OCI-LY1 (cell line): ENCODE results near the gene RABGAP1L.

Experiments
- H2AFZ ChIP-seq: fragments of 200-600 bp; sonication (generic), shearing (Covaris generic); 2 replicates; pipeline ENCODE4 v1.6.0; 2014; ENCODE audit warnings: antibody characterized with exemption, mild to moderate bottlenecking, low read length
- H3F3A ChIP-seq: fragments of 200-600 bp; sonication (generic), shearing (Covaris generic); 2 replicates; pipeline ENCODE4 v1.6.0; 2014; ENCODE audit warnings: mild to moderate bottlenecking, antibody characterized with exemption, low read length, moderate library complexity; ENCODE audit not compliant: insufficient read depth
- H3K27ac ChIP-seq: fragments of 200-600 bp; sonication (generic); 2 replicates; pipeline ENCODE4 v1.5.1; 2014; ENCODE audit warnings: low read length, mixed run types, mild to moderate bottlenecking, low read depth; ENCODE audit not compliant: poor library complexity, severe bottlenecking
- H3K27me3 ChIP-seq: fragments of 200-600 bp; sonication (generic); 2 replicates; pipeline ENCODE4 v1.6.0; 2014; ENCODE audit warnings: antibody characterized with exemption, mild to moderate bottlenecking, low read length, moderate library complexity; ENCODE audit not compliant: insufficient read depth
- H3K36me3 ChIP-seq: fragments of 200-600 bp; sonication (generic); 2 replicates; pipeline ENCODE4 v1.6.1; 2014; ENCODE audit warnings: mild to moderate bottlenecking, antibody characterized with exemption, low read length, moderate library complexity, mixed read lengths; ENCODE audit not compliant: insufficient read depth
- H3K4me1 ChIP-seq: fragments of 200-600 bp; sonication (generic); 2 replicates; pipeline ENCODE4 v1.5.1; 2014; ENCODE audit warnings: mild to moderate bottlenecking, low read length, moderate library complexity; ENCODE audit not compliant: insufficient read depth, severe bottlenecking
- H3K4me2 ChIP-seq: fragments of 200-600 bp; sonication (generic), shearing (Covaris generic); 2 replicates; pipeline ENCODE4 v1.6.1; 2014; ENCODE audit warnings: low read length
- H3K4me3 ChIP-seq: fragments of 200-600 bp; sonication (generic); 2 replicates; pipeline ENCODE4 v1.5.1; 2014; ENCODE audit warnings: low read length, low read depth, mild to moderate bottlenecking, mixed read lengths; ENCODE audit not compliant: poor library complexity, severe bottlenecking
- H3K79me2 ChIP-seq: fragments of 200-600 bp; shearing (Covaris generic); 2 replicates; pipeline ENCODE4 v1.6.1; 2016; ENCODE audit warnings: mixed run types, low read length, mixed read lengths; ENCODE audit not compliant: insufficient read depth
- H3K9ac ChIP-seq: fragments of 200-600 bp; sonication (generic), shearing (Covaris generic); 2 replicates; pipeline ENCODE4 v1.6.1; 2014; ENCODE audit warnings: mild to moderate bottlenecking, low read length, mixed read lengths
- H3K9me2 ChIP-seq: fragments of 200-600 bp; sonication (generic), shearing (Covaris generic); 2 replicates; pipeline ENCODE4 v1.6.1; 2014; ENCODE audit warnings: low read depth, mild to moderate bottlenecking, low read length, mixed read lengths
- H3K9me3 ChIP-seq: fragments of 200-600 bp; shearing (Covaris generic); 2 replicates; pipeline ENCODE4 v1.6.1; 2014; ENCODE audit warnings: low read length, mixed read lengths
- H4K20me1 ChIP-seq: fragments of 200-600 bp; sonication (generic), shearing (Covaris generic); 2 replicates; pipeline ENCODE4 v1.6.0; 2016; ENCODE audit warnings: mild to moderate bottlenecking, low read length; ENCODE audit not compliant: insufficient read depth
- EZH2 ChIP-seq: fragments of 200-600 bp; sonication (generic), shearing (Covaris generic); IDR thresholded peaks from 2 replicates; pipeline ENCODE4 v1.8.0; 2017; ENCODE audit warnings: borderline replicate concordance, mixed run types, mild to moderate bottlenecking, antibody characterized with exemption, low read length, moderate library complexity, mixed read lengths
- TF ChIP-seq, protein P1 (sequence below): fragments of 200-600 bp; sonication (generic), shearing (Covaris generic); IDR thresholded peaks from 2 replicates; pipeline ENCODE4 v1.5.1; 2017; ENCODE audit warnings: mild to moderate bottlenecking, antibody characterized with exemption, low read length, moderate library complexity, mixed read lengths

The RABGAP1L gene

GRCh38 chr1:174967845-174968705, 808.8 kb downstream of the RABGAP1L start:
- Histone ChIP-seq H3K27me3 (no peaks in the 10 kb centered on the region), H3K9me3 (no peaks in the 10 kb centered on the region), H3K79me2 (no peaks in the 10 kb centered on the region), H3K27ac (peak overlapping the region; percentile 94), H4K20me1 (no peaks in the 10 kb centered on the region), H3K4me2 (peak overlapping the region; percentile 33), H3K9me2 (no peaks in the 10 kb centered on the region), H3K4me3 (no peak overlapping the region), H3K36me3 (peaks cover 25% of the 10 kb centered on the region; the same call in 1 of the 2 replicates), H3K4me1 (peaks cover 66% of the 10 kb centered on the region), H3K9ac (peak overlapping the region; percentile 39; the same call in 1 of the 2 replicates), H3F3A (peaks cover 7% of the 10 kb centered on the region; the same call in 1 of the 2 replicates), H2AFZ (no peak overlapping the region)
- no peak for TF ChIP-seq EZH2
- TF ChIP-seq, protein P1, sequence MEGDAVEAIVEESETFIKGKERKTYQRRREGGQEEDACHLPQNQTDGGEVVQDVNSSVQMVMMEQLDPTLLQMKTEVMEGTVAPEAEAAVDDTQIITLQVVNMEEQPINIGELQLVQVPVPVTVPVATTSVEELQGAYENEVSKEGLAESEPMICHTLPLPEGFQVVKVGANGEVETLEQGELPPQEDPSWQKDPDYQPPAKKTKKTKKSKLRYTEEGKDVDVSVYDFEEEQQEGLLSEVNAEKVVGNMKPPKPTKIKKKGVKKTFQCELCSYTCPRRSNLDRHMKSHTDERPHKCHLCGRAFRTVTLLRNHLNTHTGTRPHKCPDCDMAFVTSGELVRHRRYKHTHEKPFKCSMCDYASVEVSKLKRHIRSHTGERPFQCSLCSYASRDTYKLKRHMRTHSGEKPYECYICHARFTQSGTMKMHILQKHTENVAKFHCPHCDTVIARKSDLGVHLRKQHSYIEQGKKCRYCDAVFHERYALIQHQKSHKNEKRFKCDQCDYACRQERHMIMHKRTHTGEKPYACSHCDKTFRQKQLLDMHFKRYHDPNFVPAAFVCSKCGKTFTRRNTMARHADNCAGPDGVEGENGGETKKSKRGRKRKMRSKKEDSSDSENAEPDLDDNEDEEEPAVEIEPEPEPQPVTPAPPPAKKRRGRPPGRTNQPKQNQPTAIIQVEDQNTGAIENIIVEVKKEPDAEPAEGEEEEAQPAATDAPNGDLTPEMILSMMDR = no peak

DNA sequence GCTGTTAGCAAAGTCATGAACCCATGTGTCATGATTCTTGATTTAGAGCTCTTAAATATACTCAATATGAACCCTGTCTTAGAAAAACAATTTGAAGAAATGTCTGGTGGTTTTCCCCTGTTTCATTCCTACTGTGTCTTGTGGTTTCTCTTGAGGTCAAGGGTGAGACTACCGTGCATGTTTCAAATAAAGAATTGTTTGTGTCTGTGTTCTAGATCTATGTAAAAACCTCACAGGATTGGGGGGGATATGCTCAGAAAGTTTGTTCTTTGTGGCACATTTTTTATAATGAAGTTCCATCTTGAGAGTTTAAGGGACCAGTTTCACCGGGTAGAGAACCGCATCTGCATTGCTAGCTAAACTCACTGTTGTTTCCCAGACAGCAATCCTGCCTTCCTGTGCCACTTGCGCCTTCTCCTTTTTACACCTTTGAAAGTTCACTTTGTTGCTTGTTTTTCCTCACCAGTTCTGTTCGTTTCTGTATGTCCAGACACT, 809.5 kb downstream of the RABGAP1L start:
- Histone ChIP-seq H3K9me3 (no peaks in the 10 kb centered on the region), H3K9ac (peak overlapping the region; percentile 39; the same call in 1 of the 2 replicates), H3K79me2 (no peaks in the 10 kb centered on the region), H3K4me3 (no peak overlapping the region), H3K9me2 (no peaks in the 10 kb centered on the region), H3K4me2 (peak overlapping the region; percentile 33), H4K20me1 (no peaks in the 10 kb centered on the region), H3F3A (peaks cover 5% of the 10 kb centered on the region; the same call in 1 of the 2 replicates), H2AFZ (no peak overlapping the region), H3K27me3 (no peaks in the 10 kb centered on the region), H3K36me3 (peaks cover 26% of the 10 kb centered on the region; the same call in 1 of the 2 replicates), H3K4me1 (peaks cover 58% of the 10 kb centered on the region), H3K27ac (peak overlapping the region; percentile 94)
- no peak for TF ChIP-seq EZH2
- TF ChIP-seq, protein P1 = no peak

GRCh38 chr1:174969977-174970376, 810.7 kb downstream of the RABGAP1L start:
- no peaks in the 10 kb centered on the region for H3F3A ChIP-seq
- H3K36me3 ChIP-seq = peaks cover 36% of the 10 kb centered on the region; the same call in 1 of the 2 replicates
- TF ChIP-seq, protein P1 = no peak
- TF ChIP-seq EZH2 = no peak
- no peak overlapping the region for H2AFZ ChIP-seq
- H3K27me3 ChIP-seq = no peaks in the 10 kb centered on the region
- no peaks in the 10 kb centered on the region for H3K9me3 ChIP-seq
- H3K27ac ChIP-seq = peak overlapping the region; percentile 94
- no peak overlapping the region for H3K4me3 ChIP-seq
- no peaks in the 10 kb centered on the region for H4K20me1 ChIP-seq
- no peaks in the 10 kb centered on the region for H3K79me2 ChIP-seq
- no peak overlapping the region for H3K9ac ChIP-seq
- peaks cover 47% of the 10 kb centered on the region for H3K4me1 ChIP-seq
- H3K9me2 ChIP-seq = no peaks in the 10 kb centered on the region
- H3K4me2 ChIP-seq = no peak overlapping the region
